OCI-LY1 (cell line): Measurements from ENCODE around the gene STAT4.

Experiments used
- H2AFZ ChIP-seq: fragments of 200-600 bp; sonication (generic), shearing (Covaris generic); 2 replicates; pipeline ENCODE4 v1.6.0; 2014; ENCODE audit warnings: antibody characterized with exemption, mild to moderate bottlenecking, low read length
- H3F3A ChIP-seq: fragments of 200-600 bp; sonication (generic), shearing (Covaris generic); 2 replicates; pipeline ENCODE4 v1.6.0; 2014; ENCODE audit warnings: mild to moderate bottlenecking, antibody characterized with exemption, low read length, moderate library complexity; ENCODE audit not compliant: insufficient read depth
- H3K27ac ChIP-seq: fragments of 200-600 bp; sonication (generic); 2 replicates; pipeline ENCODE4 v1.5.1; 2014; ENCODE audit warnings: low read length, mixed run types, mild to moderate bottlenecking, low read depth; ENCODE audit not compliant: poor library complexity, severe bottlenecking
- H3K27me3 ChIP-seq: fragments of 200-600 bp; sonication (generic); 2 replicates; pipeline ENCODE4 v1.6.0; 2014; ENCODE audit warnings: antibody characterized with exemption, mild to moderate bottlenecking, low read length, moderate library complexity; ENCODE audit not compliant: insufficient read depth
- H3K36me3 ChIP-seq: fragments of 200-600 bp; sonication (generic); 2 replicates; pipeline ENCODE4 v1.6.1; 2014; ENCODE audit warnings: mild to moderate bottlenecking, antibody characterized with exemption, low read length, moderate library complexity, mixed read lengths; ENCODE audit not compliant: insufficient read depth
- H3K4me1 ChIP-seq: fragments of 200-600 bp; sonication (generic); 2 replicates; pipeline ENCODE4 v1.5.1; 2014; ENCODE audit warnings: mild to moderate bottlenecking, low read length, moderate library complexity; ENCODE audit not compliant: insufficient read depth, severe bottlenecking
- H3K4me2 ChIP-seq: fragments of 200-600 bp; sonication (generic), shearing (Covaris generic); 2 replicates; pipeline ENCODE4 v1.6.1; 2014; ENCODE audit warnings: low read length
- H3K4me3 ChIP-seq: fragments of 200-600 bp; sonication (generic); 2 replicates; pipeline ENCODE4 v1.5.1; 2014; ENCODE audit warnings: low read length, low read depth, mild to moderate bottlenecking, mixed read lengths; ENCODE audit not compliant: poor library complexity, severe bottlenecking
- H3K79me2 ChIP-seq: fragments of 200-600 bp; shearing (Covaris generic); 2 replicates; pipeline ENCODE4 v1.6.1; 2016; ENCODE audit warnings: mixed run types, low read length, mixed read lengths; ENCODE audit not compliant: insufficient read depth
- H3K9ac ChIP-seq: fragments of 200-600 bp; sonication (generic), shearing (Covaris generic); 2 replicates; pipeline ENCODE4 v1.6.1; 2014; ENCODE audit warnings: mild to moderate bottlenecking, low read length, mixed read lengths
- H3K9me2 ChIP-seq: fragments of 200-600 bp; sonication (generic), shearing (Covaris generic); 2 replicates; pipeline ENCODE4 v1.6.1; 2014; ENCODE audit warnings: low read depth, mild to moderate bottlenecking, low read length, mixed read lengths
- H3K9me3 ChIP-seq: fragments of 200-600 bp; shearing (Covaris generic); 2 replicates; pipeline ENCODE4 v1.6.1; 2014; ENCODE audit warnings: low read length, mixed read lengths
- H4K20me1 ChIP-seq: fragments of 200-600 bp; sonication (generic), shearing (Covaris generic); 2 replicates; pipeline ENCODE4 v1.6.0; 2016; ENCODE audit warnings: mild to moderate bottlenecking, low read length; ENCODE audit not compliant: insufficient read depth
- EZH2 ChIP-seq: fragments of 200-600 bp; sonication (generic), shearing (Covaris generic); IDR thresholded peaks from 2 replicates; pipeline ENCODE4 v1.8.0; 2017; ENCODE audit warnings: borderline replicate concordance, mixed run types, mild to moderate bottlenecking, antibody characterized with exemption, low read length, moderate library complexity, mixed read lengths
- TF ChIP-seq, protein P1 (sequence below): fragments of 200-600 bp; sonication (generic), shearing (Covaris generic); IDR thresholded peaks from 2 replicates; pipeline ENCODE4 v1.5.1; 2017; ENCODE audit warnings: mild to moderate bottlenecking, antibody characterized with exemption, low read length, moderate library complexity, mixed read lengths

STAT4 gene

DNA sequence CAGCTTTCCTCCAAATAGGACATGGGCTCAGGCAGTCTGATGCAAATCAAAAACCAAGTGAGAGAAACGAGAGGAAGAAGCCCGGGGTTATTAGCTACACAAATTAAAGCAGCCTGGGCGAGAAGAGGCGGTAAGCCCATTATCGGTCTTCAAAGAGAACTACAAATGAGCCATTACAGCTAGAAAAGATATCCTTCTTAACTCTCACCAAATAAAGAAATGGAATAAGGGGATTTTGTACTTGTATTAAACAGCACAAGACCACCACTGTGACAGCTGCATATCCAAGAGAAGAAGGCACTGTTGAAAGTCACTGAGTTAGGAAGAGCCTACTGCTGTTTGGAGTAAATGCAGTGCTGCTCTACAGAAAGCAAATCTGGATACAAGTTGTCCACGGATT is 169.5 kb downstream of the STAT4 start:
- TF ChIP-seq, protein P1, sequence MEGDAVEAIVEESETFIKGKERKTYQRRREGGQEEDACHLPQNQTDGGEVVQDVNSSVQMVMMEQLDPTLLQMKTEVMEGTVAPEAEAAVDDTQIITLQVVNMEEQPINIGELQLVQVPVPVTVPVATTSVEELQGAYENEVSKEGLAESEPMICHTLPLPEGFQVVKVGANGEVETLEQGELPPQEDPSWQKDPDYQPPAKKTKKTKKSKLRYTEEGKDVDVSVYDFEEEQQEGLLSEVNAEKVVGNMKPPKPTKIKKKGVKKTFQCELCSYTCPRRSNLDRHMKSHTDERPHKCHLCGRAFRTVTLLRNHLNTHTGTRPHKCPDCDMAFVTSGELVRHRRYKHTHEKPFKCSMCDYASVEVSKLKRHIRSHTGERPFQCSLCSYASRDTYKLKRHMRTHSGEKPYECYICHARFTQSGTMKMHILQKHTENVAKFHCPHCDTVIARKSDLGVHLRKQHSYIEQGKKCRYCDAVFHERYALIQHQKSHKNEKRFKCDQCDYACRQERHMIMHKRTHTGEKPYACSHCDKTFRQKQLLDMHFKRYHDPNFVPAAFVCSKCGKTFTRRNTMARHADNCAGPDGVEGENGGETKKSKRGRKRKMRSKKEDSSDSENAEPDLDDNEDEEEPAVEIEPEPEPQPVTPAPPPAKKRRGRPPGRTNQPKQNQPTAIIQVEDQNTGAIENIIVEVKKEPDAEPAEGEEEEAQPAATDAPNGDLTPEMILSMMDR: no peak
- no peak for TF ChIP-seq EZH2
- Histone ChIP-seq H3K4me3 (no peak overlapping the region), H4K20me1 (no peaks in the 10 kb centered on the region), H3K27ac (peak overlapping the region; percentile 67), H3K9me2 (no peaks in the 10 kb centered on the region), H3F3A (no peaks in the 10 kb centered on the region), H3K4me2 (no peak overlapping the region), H3K27me3 (no peaks in the 10 kb centered on the region), H3K9me3 (no peaks in the 10 kb centered on the region), H3K79me2 (no peaks in the 10 kb centered on the region), H3K9ac (no peak overlapping the region), H3K36me3 (peaks cover 86% of the 10 kb centered on the region), H3K4me1 (peaks cover 24% of the 10 kb centered on the region), H2AFZ (no peak overlapping the region)

DNA sequence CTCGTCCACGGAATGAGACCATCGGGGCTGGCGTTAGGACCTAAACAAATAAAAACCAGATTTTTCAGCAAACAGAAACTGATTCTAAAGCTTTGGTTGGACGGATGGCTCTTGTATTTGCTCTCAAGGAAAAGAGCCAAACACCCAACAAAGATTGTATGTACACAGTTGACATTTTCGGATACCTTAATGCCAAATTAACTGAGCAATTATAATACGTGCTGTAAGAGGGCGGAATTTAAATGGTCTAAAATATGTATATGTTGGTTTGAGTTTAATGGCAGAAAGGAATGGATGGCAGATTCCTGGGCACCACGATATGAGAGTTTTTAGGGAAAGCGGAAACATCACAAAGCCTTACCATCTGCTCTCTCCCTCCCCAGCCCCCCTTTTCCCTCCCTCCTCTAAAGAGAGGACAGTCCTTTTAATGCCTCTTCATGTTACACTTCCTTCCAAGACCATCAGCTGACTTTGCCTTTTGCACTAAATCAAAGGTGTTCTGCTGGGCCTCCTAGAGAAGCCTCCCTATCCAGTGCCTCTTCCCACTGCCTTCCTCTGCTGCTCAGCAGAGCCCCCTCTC is 170.1 kb downstream of the STAT4 start:
- H3K4me3 ChIP-seq: no peak overlapping the region
- no peak overlapping the region for H3K9ac ChIP-seq
- no peaks in the 10 kb centered on the region for H3F3A ChIP-seq
- no peaks in the 10 kb centered on the region for H4K20me1 ChIP-seq
- H3K9me3 ChIP-seq: no peaks in the 10 kb centered on the region
- H3K36me3 ChIP-seq: peaks cover 85% of the 10 kb centered on the region
- no peaks in the 10 kb centered on the region for H3K9me2 ChIP-seq
- H3K27me3 ChIP-seq: no peaks in the 10 kb centered on the region
- TF ChIP-seq, protein P1: no peak
- no peak for TF ChIP-seq EZH2
- peaks cover 24% of the 10 kb centered on the region for H3K4me1 ChIP-seq
- H3K79me2 ChIP-seq: no peaks in the 10 kb centered on the region
- H3K4me2 ChIP-seq: no peak overlapping the region
- H2AFZ ChIP-seq: no peak overlapping the region
- H3K27ac ChIP-seq: peak overlapping the region; percentile 67

DNA sequence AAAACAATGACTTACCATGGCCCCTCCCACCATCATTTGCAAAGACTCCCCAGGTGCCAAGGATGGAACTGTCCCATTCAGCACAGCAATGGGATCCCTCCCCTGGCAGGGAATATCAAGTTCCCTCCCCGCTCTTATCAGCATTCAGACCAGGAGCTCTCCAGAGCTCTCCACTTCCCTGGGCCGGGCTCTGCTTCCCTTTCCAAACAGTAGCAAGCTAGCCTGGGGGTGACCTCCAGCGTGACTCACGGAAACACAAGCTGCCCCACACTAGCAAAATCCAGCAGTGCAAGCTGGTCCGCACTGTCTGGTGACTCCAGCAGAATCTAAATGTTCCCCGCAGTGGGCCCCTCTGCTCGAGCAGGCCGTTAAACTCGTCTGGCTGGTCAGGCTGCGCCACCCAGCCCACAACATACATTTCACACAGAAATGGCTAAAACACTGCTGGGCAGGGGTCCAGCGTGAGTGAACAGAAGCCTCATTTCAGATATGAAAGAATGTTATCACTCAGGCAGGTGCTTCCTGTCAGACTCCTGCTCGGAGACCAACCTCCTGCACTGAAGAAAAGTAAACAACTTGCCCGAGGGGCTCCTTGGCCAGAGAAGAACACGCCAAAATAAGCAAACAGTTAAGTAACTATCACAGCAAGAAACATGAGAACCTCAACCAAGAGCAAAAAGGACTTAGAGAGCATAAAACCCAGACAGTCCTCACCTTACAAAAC is 170.7 kb downstream of the STAT4 start:
- Histone ChIP-seq H4K20me1 (no peaks in the 10 kb centered on the region), H3K27ac (peak overlapping the region; percentile 67), H3K9me3 (no peaks in the 10 kb centered on the region), H3K9ac (no peak overlapping the region), H3K36me3 (peaks cover 85% of the 10 kb centered on the region), H3K4me3 (no peak overlapping the region), H3K9me2 (no peaks in the 10 kb centered on the region), H3K4me2 (no peak overlapping the region; the same call in 1 of the 2 replicates), H3K4me1 (peaks cover 24% of the 10 kb centered on the region), H2AFZ (no peak overlapping the region), H3K79me2 (no peaks in the 10 kb centered on the region), H3K27me3 (no peaks in the 10 kb centered on the region), H3F3A (no peaks in the 10 kb centered on the region)
- TF ChIP-seq, protein P1: no peak
- TF ChIP-seq EZH2: no peak
